Panc1 (cell line): ENCODE measurements around the gene UFSP1.

Experiments
- POLR2AphosphoS5 ChIP-seq: IDR thresholded peaks from 2 replicates; pipeline ENCODE4 v1.6.1; 2012; ENCODE audit warnings: mild to moderate bottlenecking, low read depth, low read length, moderate library complexity
- SIN3A ChIP-seq: IDR thresholded peaks from 2 replicates; pipeline ENCODE4 v1.6.1; 2012; ENCODE audit warnings: low read depth, mild to moderate bottlenecking, low read length, moderate library complexity, borderline replicate concordance; ENCODE audit not compliant: insufficient read depth
- TCF7L2 ChIP-seq: IDR thresholded peaks from 2 replicates; pipeline ENCODE4 v1.6.1; 2011; ENCODE audit warnings: mild to moderate bottlenecking, low read depth, low read length, inconsistent platforms
- TF ChIP-seq, protein P1 (sequence below): fragments of 450-650 bp; IDR thresholded peaks from 2 replicates; pipeline ENCODE4 v1.5.1; 2017; ENCODE audit warnings: mild to moderate bottlenecking

DNA sequence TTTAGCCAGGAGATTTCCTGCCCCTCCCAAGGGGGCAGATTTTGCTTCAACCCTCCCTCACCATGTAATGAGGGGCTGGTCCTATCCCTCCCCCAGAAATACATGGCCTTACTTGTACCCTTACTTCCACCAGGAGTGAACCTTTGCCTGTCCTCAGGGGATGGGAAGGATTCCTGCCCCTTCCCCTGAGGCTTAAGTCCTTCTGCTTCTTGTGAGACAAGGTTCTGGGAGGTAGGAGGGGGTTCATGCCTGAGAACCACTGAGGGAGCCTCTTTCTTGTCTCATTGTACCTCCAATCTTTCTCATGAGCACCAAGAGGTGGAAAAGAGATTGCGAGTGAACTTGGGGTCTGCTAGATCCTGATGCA lies 40.3 kb upstream of the UFSP1 start:
- TF ChIP-seq, protein P1, sequence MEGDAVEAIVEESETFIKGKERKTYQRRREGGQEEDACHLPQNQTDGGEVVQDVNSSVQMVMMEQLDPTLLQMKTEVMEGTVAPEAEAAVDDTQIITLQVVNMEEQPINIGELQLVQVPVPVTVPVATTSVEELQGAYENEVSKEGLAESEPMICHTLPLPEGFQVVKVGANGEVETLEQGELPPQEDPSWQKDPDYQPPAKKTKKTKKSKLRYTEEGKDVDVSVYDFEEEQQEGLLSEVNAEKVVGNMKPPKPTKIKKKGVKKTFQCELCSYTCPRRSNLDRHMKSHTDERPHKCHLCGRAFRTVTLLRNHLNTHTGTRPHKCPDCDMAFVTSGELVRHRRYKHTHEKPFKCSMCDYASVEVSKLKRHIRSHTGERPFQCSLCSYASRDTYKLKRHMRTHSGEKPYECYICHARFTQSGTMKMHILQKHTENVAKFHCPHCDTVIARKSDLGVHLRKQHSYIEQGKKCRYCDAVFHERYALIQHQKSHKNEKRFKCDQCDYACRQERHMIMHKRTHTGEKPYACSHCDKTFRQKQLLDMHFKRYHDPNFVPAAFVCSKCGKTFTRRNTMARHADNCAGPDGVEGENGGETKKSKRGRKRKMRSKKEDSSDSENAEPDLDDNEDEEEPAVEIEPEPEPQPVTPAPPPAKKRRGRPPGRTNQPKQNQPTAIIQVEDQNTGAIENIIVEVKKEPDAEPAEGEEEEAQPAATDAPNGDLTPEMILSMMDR = no peak
- no peak for TF ChIP-seq POLR2AphosphoS5
- TF ChIP-seq SIN3A = no peak
- no peak for TF ChIP-seq TCF7L2
